GM18519 (cell line): ENCODE measurements around the gene NCKAP5.

Experiments used
- ATAC-seq: cut with Tn5 transposase; IDR thresholded peaks from one replicate; pipeline ENCODE4 v1.9.1; 2021; ENCODE audit warnings: mild to moderate bottlenecking, moderate library complexity; ENCODE audit not compliant: unreplicated experiment, low FRiP score

Gene NCKAP5

DNA sequence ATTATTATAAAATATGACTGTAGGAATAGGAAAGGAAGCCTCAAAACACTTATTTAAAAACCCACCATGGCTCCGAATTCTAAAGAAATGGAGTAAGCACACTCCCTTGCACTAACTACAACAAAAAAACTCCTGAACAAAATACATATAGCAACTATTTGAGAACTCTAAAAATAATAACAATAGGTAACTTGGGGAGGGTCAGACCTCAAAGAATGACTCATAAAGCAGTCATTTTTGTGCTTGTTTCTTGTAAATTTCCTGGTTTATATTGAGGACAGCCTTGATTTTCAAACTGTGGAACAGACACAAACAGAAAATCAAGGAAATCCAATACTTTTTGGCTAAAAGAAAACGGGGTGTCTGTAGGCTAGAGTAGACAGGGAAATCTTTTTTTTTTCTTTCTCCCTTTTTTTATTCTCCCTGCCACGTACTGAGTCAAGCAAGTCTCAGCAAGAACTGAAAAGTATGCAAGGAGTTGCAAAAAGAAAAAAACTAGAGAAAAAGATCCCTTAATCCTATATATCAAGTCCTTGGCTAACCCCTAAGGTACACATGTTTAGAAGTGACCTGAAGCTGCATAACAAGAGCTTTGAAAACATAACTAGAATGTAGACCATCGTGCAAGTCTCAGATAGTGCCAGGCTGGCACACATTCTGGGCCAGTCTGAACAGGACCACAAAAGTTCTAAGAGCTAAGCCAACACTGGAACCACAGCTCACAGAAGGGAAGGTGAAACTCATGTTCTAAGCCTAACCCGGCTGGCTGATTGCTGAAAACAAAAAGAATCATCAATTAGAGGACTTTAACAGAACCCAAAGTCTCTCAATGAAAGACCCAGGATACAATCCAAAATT is 495.2 kb downstream of the NCKAP5 start:
- no peak for ATAC-seq

GRCh38 chr2:133063775-133064174 is 504.5 kb downstream of the NCKAP5 start:
- no peak for ATAC-seq

DNA sequence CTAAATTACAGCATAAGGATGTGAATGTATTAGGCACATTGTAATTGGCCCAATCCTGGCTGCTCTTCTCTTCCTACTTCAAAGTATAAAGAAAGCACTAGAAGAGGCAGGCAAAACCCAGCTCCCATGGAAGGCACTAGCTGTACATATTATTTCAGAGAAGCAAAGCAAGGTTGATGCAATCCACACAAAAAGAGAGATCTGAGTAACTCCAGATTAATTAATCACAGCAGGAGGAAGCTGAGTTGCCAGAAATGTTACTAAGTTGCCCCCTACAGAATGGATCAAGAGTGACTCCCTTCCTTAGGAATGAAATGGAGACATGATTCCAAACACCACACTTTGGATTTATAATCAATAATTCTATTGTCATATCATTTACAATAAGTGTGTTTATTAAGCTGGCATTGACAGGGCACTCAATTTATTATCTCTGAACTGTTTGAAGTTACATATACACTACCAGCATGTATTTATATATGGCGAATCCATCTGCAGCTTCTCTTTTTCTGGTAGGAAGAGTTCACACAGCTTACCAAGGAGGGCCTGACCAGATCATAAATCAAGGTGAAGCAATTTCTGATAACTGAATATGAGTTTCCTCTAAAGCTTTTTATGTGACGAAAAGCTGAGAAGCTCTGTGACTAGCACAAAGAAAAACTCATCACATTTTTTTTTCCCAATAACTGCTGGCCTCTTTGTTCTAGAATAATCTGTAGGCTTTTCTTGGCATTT is 505.2 kb downstream of the NCKAP5 start:
- no peak for ATAC-seq

DNA sequence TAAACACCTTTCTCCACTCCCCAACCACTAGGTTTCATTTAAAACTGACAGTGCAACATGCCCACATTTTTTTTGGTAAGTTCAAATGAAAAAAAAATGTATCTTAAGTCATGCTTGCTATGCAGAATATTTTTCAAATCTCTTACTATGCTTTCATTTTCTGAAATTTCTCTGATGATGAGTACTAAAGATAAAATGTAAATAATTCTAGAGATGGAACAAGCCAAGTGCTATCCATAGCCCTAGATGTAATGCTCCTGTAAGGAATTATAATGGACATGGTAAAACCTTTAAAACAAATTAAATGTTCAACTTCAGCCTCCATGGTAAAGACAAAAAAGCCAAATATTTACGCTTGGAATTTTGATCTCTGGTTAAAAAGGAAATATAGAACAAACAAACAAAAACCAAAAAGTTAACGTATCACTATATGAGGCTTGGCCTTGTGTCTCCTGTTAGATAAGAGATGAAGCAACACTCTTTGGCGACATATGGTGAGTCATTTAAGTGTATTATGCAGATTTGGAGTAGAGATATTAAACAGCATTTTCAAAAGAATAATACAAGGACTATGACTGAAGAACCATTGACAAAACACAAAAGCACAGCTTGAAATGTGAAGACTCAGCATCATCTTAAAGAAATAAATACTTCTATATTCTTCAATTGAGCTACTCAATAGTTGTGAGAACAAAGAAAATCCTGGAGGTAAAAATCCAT is 506.2 kb downstream of the NCKAP5 start:
- no peak for ATAC-seq

DNA sequence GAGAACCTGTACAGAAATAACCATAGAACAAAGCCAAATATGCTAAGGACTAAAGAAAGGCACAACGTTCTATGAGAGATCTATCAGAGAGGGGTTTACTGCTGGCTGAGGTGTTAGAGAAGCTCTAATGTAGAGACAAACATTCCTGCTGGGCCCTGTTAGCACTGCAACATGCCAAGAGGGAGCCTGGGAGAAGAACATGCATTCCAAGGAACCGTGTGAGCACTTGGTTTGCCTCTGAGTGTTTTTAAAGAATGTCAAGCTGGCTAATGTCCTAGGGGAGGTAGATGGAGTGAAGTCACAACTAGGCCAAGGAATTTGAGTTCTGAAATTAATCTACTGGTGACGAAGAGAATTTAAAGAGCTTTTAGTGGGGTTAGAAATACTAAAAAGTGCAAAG is 514.0 kb downstream of the NCKAP5 start:
- ATAC-seq: no peak

- ATAC-seq: no peak
Measured at GRCh38 chr2:133053541-133053940, 514.7 kb downstream of the NCKAP5 start.

DNA sequence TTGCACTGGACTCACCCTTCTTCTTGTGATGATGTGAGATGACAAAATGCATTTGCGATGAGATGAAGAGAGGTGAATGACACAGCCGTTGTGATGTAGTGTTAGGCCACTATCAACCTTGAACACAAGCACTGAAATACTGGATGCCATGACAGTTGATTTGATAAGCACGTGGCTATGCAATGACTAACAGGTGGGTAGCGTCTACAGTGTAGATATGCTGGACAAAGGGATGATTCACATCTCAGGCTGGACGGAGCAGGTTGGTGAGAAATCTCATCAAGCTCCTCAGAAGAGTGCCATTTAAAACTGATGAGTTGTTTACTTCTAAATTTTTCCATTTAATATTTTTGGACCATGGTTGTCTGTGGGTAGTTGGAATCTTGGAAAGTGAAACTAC is 522.5 kb downstream of the NCKAP5 start:
- ATAC-seq: no peak

- ATAC-seq: no peak
Measured at GRCh38 chr2:133044556-133044955, 523.7 kb downstream of the NCKAP5 start.

DNA sequence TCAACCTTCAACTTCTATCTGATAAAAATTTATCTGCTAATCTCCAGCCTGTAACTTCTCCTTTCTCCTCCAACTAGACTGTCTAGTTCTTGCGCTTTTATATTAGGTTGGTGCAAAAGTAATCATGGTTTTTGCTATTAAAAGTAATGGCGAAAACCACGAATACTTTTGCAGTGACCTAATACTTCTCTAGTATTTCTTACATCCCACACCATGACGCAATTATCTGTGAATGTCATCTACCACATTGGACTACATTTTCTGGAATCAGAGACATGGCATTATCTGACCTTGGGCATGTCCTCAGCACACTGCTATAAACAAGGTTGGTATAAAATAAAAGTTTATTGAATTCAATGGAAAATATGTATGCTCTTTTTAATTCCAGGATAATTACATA is 528.1 kb downstream of the NCKAP5 start:
- no peak for ATAC-seq

- ATAC-seq: no peak
Measured at GRCh38 chr2:133039531-133039930, 528.7 kb downstream of the NCKAP5 start.

- ATAC-seq: no peak
Measured at GRCh38 chr2:133026536-133027177, 541.6 kb downstream of the NCKAP5 start.

GRCh38 chr2:133025004-133025403 is 543.3 kb downstream of the NCKAP5 start:
- ATAC-seq: no peak

DNA sequence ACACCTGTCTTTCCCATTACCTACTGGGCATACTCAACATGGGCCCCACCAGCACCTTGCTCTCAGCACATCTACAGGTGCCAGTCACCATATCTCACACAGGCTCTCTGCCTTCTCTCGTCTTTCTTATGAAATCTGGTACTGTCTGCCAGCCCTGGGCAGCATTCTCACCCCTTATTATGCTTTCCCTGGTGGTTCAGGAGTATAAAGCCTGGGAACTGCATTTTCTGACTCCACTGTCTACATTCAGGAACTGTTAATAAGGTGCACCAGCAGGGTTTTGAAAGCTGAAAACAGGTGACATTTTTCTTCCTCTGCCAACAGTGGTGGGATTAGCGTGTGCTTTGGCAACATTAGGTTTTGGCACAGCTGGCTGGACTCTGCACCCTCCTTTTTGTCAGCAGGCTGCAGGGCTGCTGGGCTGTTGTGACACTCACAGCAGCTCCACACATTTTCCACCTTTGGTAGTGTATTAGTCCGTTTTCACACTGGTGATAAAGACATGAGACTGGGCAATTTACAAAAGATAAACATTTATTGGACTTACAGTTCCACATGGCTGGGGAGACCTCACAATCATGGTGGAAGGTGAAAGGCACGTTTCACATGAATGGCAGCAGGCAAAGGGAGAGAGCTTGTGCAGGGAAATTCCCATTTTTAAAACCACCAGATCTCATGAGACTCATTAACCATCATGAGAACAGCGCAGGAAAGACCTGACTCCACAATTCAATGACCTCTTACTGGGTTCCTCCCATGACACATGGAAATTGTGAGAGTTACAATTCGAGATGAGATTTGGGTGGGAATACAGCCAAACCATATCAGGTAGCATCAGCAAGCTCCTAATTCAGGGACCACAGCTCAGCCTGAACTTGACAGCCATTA is 555.2 kb downstream of the NCKAP5 start:
- no peak for ATAC-seq

DNA sequence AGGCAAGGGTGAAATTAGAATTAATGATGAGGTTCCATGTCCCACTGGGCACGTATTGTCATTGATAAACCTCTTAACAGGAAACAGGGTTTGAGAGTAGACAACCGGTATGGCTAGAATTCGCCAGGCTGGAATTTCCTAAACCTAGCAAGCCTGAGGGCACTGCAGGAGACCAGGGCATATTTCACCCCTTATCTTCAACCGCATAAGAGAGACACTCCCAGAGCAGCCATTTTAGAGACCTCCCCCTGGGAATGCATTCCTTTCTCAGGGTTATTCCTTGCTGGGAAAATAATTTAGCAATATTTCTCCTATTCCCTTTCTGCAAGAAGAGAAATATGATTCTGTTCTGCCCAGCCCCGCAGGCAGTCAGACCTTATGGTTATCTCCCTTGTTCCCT is 563.6 kb downstream of the NCKAP5 start:
- ATAC-seq: no peak

DNA sequence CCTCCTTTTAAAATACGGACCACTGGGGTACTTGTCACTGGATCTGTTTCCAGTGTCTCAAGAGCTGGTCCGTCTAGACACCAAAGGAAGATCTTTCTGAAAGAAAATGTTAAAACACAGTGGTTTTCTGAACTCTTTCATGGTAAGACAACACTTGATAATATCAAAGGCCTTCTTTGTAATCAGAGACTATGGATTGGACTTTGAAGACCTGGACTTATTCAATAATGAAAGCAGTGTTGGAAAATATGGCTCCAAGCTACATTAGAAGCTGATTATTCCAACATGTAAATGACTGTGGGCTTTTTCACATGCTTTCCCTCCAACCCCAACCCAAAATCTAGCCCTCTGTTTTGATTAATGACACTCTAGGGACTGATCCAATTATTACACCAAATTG is 568.8 kb downstream of the NCKAP5 start:
- no peak for ATAC-seq

- ATAC-seq: no peak
Measured at GRCh38 chr2:132998221-132998620, 570.0 kb downstream of the NCKAP5 start.

DNA sequence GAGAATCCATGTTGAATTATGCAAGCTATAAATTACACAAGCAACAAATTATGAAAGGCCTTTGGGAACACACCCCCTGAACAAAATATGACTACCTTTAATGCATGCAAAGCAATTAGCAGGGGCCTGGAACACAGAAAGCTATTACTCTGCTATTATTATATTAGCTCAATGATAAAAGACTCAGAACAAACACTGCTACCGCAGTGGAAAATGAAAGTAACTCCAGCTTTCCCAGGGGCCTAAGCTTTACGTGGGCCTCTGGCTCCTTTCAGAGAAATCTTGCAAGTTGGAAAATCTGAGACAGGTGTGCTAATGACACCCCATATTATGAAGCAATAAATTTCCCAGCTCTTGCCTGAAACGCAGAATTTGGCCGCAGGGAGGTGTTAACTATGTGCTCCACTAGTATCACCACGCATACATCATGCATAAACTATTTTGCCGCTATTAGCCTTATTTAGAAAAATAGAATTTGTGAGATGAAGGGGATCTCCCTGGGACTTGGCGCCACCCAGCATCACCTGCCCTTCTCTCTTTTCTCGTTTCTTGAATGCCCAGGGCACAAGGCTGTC is 576.7 kb downstream of the NCKAP5 start:
- ATAC-seq: no peak

DNA sequence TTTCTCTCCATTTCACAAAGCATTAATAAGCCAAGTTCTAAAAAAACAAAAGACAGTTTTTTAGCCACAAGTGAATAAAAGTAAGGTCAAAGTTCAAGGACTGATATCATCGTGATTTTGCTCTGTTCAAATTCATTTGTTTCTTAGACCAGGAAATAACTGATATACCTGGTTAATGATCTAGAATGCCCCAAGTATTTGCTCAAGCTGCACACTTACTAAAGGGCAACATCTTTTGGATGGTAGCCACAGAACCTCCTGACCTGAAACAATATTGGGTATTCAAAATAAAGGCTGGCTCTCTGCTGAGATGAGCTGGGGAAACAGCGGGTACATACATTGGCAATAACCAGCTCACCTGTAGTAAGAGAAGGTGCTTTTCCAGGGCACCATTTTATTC is 583.5 kb downstream of the NCKAP5 start:
- no peak for ATAC-seq

- ATAC-seq: no peak
Measured at GRCh38 chr2:132980304-132980703, 588.0 kb downstream of the NCKAP5 start.
